H1 (cell line): Measurements from ENCODE around the gene MED17. TPM values are rescaled to one million over a fixed set of nuclear protein-coding genes. Genes with fewer than 3 reads are reported as not detected.

Experiments used
- ASH2L ChIP-seq: fragments of 200-600, 300-600 bp; sonication (generic); IDR thresholded peaks from one replicate; pipeline ENCODE4 v1.7.1; 2017; ENCODE audit warnings: low read length
- HDAC2 ChIP-seq, 2 experiments: fragments of 300-600 bp in 1 of 2; sonication (generic) in 1 of 2; IDR thresholded peaks; 2 replicates each; pipeline ENCODE4 v1.6.1; 2011 to 2012; ENCODE audit warnings: low read depth in 2 of 2, low read length in 2 of 2, mild to moderate bottlenecking in 2 of 2, moderate library complexity in 2 of 2, borderline replicate concordance in 1 of 2, inconsistent platforms in 1 of 2
- HDAC6 ChIP-seq: IDR thresholded peaks from one replicate; pipeline ENCODE4 v1.7.1; 2012; ENCODE audit warnings: low read depth, mild to moderate bottlenecking, inconsistent platforms, low read length, moderate library complexity
- KDM5A ChIP-seq: fragments of 200-600 bp; IDR thresholded peaks from 2 replicates; pipeline ENCODE4 v1.7.1; 2012; ENCODE audit warnings: mild to moderate bottlenecking, low read length, inconsistent platforms, mixed read lengths
- NANOG ChIP-seq: IDR thresholded peaks from 2 replicates; pipeline ENCODE4 v1.6.1; 2011; ENCODE audit warnings: low read length, low read depth, mild to moderate bottlenecking, inconsistent platforms; ENCODE audit not compliant: insufficient read depth, poor library complexity, severe bottlenecking
- POU5F1 ChIP-seq: IDR thresholded peaks from 2 replicates; pipeline ENCODE4 v1.6.1; 2011; ENCODE audit warnings: low read depth, mild to moderate bottlenecking, low read length, moderate library complexity
- RXRA ChIP-seq: IDR thresholded peaks from 2 replicates; pipeline ENCODE4 v1.6.1; 2011; ENCODE audit warnings: low read depth, mild to moderate bottlenecking, low read length, moderate library complexity; ENCODE audit not compliant: insufficient read depth
- SRF ChIP-seq: IDR thresholded peaks from 2 replicates; pipeline ENCODE4 v1.6.1; 2011; ENCODE audit warnings: mild to moderate bottlenecking, low read depth, low read length, moderate library complexity
- SUZ12 ChIP-seq: fragments of 200-600 bp; sonication (generic); IDR thresholded peaks from 2 replicates; pipeline ENCODE4 v1.6.1; 2012; ENCODE audit warnings: mild to moderate bottlenecking, inconsistent platforms, low read length, moderate library complexity, mixed read lengths
- TAF7 ChIP-seq: optimal IDR thresholded peaks from 2 replicates; pipeline ENCODE3; 2011; ENCODE audit warnings: low read depth, mild to moderate bottlenecking, inconsistent platforms, low read length, moderate library complexity, borderline replicate concordance
- TEAD4 ChIP-seq: IDR thresholded peaks from 2 replicates; pipeline ENCODE4 v1.6.1; 2012; ENCODE audit warnings: low read depth, low read length, inconsistent platforms, mixed read lengths
- polyA plus RNA-seq, 7 experiments: library from polyadenylated mRNA; depleted of rRNA in 3 of 7; stranded (reverse) in 5 of 7; unstranded in 2 of 7; fragments of >200 nt in 5 of 7; fragments of 200-250 nt in 2 of 7; gene quantifications; 1 replicate in 5 of 7; 2 replicates in 1 of 7; 4 replicates in 1 of 7; pipeline versions ENCODE4 v1.2.1 to v1.2.3, GENCODE V29; 2011 to 2013; ENCODE audit warnings: missing spikeins in 2 of 7, mixed read lengths in 2 of 7
- total RNA-seq: library from RNA; stranded (reverse); fragmentation: NEBNext Ultra II Directional; extraction: Animal tissue kit (Norgen Biotek cat#: 25700); gene quantifications from 2 replicates; pipeline ENCODE4 v1.2.1, GENCODE V29; 2021
- TF ChIP-seq, protein P1 (sequence below): fragments of 300-600 bp; sonication (generic); IDR thresholded peaks from 2 replicates; pipeline ENCODE4 v1.7.1; 2012; ENCODE audit warnings: low read length, moderate library complexity, mild to moderate bottlenecking, inconsistent platforms; ENCODE audit not compliant: insufficient replicate concordance

MED17 gene
- total and polyA plus RNA-seq, 2 of the 8 experiments (the other 6 are each of a cell fraction or from before 2014, with no cell fraction given): 8.8 to 33.7 TPM

DNA sequence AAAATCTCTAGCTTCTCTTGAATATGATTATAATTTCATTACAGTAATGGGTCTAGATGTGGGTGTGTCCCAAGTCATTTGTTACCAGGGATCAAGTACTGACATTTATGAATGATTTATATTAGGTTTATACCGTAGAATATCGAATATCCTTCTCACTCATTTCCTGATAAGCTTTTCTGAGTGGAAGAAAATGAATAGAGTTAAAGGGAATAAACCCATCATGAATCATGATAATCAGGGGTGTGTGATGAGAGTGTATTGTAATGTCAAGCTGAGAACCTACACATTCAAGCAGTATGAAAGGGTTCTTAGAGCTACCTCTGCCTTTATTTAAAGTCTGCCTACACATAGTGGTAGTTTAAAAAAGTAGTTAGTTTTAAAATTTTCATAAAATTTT is 17.3 kb downstream of the MED17 start (continued):
- TF ChIP-seq, protein P1, sequence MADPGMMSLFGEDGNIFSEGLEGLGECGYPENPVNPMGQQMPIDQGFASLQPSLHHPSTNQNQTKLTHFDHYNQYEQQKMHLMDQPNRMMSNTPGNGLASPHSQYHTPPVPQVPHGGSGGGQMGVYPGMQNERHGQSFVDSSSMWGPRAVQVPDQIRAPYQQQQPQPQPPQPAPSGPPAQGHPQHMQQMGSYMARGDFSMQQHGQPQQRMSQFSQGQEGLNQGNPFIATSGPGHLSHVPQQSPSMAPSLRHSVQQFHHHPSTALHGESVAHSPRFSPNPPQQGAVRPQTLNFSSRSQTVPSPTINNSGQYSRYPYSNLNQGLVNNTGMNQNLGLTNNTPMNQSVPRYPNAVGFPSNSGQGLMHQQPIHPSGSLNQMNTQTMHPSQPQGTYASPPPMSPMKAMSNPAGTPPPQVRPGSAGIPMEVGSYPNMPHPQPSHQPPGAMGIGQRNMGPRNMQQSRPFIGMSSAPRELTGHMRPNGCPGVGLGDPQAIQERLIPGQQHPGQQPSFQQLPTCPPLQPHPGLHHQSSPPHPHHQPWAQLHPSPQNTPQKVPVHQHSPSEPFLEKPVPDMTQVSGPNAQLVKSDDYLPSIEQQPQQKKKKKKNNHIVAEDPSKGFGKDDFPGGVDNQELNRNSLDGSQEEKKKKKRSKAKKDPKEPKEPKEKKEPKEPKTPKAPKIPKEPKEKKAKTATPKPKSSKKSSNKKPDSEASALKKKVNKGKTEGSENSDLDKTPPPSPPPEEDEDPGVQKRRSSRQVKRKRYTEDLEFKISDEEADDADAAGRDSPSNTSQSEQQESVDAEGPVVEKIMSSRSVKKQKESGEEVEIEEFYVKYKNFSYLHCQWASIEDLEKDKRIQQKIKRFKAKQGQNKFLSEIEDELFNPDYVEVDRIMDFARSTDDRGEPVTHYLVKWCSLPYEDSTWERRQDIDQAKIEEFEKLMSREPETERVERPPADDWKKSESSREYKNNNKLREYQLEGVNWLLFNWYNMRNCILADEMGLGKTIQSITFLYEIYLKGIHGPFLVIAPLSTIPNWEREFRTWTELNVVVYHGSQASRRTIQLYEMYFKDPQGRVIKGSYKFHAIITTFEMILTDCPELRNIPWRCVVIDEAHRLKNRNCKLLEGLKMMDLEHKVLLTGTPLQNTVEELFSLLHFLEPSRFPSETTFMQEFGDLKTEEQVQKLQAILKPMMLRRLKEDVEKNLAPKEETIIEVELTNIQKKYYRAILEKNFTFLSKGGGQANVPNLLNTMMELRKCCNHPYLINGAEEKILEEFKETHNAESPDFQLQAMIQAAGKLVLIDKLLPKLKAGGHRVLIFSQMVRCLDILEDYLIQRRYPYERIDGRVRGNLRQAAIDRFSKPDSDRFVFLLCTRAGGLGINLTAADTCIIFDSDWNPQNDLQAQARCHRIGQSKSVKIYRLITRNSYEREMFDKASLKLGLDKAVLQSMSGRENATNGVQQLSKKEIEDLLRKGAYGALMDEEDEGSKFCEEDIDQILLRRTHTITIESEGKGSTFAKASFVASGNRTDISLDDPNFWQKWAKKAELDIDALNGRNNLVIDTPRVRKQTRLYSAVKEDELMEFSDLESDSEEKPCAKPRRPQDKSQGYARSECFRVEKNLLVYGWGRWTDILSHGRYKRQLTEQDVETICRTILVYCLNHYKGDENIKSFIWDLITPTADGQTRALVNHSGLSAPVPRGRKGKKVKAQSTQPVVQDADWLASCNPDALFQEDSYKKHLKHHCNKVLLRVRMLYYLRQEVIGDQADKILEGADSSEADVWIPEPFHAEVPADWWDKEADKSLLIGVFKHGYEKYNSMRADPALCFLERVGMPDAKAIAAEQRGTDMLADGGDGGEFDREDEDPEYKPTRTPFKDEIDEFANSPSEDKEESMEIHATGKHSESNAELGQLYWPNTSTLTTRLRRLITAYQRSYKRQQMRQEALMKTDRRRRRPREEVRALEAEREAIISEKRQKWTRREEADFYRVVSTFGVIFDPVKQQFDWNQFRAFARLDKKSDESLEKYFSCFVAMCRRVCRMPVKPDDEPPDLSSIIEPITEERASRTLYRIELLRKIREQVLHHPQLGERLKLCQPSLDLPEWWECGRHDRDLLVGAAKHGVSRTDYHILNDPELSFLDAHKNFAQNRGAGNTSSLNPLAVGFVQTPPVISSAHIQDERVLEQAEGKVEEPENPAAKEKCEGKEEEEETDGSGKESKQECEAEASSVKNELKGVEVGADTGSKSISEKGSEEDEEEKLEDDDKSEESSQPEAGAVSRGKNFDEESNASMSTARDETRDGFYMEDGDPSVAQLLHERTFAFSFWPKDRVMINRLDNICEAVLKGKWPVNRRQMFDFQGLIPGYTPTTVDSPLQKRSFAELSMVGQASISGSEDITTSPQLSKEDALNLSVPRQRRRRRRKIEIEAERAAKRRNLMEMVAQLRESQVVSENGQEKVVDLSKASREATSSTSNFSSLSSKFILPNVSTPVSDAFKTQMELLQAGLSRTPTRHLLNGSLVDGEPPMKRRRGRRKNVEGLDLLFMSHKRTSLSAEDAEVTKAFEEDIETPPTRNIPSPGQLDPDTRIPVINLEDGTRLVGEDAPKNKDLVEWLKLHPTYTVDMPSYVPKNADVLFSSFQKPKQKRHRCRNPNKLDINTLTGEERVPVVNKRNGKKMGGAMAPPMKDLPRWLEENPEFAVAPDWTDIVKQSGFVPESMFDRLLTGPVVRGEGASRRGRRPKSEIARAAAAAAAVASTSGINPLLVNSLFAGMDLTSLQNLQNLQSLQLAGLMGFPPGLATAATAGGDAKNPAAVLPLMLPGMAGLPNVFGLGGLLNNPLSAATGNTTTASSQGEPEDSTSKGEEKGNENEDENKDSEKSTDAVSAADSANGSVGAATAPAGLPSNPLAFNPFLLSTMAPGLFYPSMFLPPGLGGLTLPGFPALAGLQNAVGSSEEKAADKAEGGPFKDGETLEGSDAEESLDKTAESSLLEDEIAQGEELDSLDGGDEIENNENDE: no peak
- TF ChIP-seq SUZ12 (no peak), TAF7 (no peak), RXRA (no peak), TEAD4 (no peak), KDM5A (no peak), HDAC6 (no peak), HDAC2 (IDR thresholded peaks at IDR 0.05; ENCODE audit: borderline replicate concordance in 1 of 2, low read depth in 2 of 2, low read length in 2 of 2) (no peak), ASH2L (no peak), SRF (no peak), NANOG (no peak), POU5F1 (no peak)
